Kasumi-1 (cell line): ENCODE results near the gene RREB1.

Experiments used
- DNase-seq, 2 experiments: peaks; one replicate each; lab custom pipeline; 2025; lab: John Stamatoyannopoulos, UW

Gene RREB1

DNA sequence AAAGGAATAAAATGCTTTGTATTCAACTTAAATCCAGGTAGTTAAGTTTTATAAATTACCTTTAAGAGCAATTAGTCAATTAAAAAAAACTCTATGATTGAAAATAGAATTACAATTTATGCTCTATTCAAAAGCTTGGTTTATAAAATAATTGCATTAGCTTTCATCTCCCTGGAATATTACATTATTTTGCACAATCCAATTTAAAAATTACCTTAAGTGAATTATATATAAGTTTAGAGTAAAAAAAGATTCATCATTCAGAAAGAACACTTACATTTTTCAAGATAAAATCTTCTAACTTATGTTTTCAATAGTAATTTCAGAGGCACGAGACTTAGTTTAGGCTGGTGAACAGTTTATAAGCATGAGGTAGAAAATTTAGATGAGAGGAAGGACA lies 190.4 kb downstream of the RREB1 start:
- DNase-seq, result no peak

DNA sequence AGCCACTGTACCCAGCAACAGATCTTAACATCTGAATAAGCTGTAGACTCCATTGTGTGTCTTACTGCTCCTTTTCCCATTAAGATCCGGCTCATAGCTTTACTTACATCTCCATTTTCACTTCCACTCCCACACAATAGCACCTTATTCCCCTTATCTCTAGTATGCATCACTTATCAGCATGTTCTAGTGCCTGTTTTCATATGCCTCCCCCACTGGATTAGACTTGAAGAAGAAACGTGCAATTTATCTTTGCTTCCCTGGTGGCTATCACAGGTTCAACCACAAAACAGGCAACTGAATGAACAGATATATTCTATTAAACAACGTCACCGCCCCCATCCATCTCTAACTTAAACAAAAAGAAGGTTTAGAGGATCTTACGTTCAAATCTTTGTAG lies 193.2 kb downstream of the RREB1 start:
- DNase-seq, result no peak
